ENCODE data around the gene TMEM164. TPM values are rescaled to one million over a fixed set of nuclear protein-coding genes. Genes with fewer than 3 reads are reported as not detected.

The TMEM164 gene
- total RNA-seq, 1 donor from 2014 or later: 84.6 TPM

DNA sequence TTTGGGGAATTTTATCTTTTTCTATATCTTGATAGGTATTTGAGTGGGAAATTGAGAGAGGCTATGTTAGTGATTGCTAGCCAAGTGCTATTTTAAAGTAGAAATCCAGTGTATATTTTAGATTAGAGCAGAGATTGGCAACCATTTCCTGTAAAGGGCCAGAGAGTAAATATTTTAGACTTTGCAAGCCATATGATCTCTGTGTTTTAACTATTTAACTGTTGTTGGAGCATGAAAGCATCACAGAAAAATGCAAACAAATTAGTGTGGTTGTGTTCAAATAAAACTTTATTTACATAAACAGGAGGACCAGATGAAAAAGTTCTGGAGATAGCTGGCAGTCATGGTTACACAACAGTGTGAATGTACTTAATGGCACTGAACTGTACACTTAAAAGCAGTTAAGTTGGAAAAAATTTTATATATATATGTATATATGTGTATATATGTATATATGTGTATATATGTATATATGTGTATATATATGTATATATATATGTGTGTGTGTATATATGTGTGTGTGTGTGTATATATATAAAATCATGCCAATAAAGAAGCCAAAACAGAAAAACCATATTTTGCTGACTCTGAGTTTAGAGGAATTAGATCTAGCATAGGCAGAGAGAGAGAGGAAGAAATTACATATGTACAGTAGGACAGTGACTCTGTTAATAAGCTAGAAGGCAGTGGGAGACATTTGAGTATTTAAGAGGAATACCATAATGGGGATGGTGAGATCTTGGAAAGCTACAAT is 83.4 kb downstream of the TMEM164 start:
- intact Hi-C loops (cut with DNase I): no loop called here
- DNase-seq: no peak
- Histone ChIP-seq H3K27me3 (no peaks in the 10 kb centered on the region), H3K9me3 (no peaks in the 10 kb centered on the region), H3K36me3 (no peaks in the 10 kb centered on the region), H3K4me3 (no peak overlapping the region), H3K4me1 (peaks cover 12% of the 10 kb centered on the region), H3K27ac (peak overlapping the region; percentile 47)
- TF ChIP-seq, protein P1, sequence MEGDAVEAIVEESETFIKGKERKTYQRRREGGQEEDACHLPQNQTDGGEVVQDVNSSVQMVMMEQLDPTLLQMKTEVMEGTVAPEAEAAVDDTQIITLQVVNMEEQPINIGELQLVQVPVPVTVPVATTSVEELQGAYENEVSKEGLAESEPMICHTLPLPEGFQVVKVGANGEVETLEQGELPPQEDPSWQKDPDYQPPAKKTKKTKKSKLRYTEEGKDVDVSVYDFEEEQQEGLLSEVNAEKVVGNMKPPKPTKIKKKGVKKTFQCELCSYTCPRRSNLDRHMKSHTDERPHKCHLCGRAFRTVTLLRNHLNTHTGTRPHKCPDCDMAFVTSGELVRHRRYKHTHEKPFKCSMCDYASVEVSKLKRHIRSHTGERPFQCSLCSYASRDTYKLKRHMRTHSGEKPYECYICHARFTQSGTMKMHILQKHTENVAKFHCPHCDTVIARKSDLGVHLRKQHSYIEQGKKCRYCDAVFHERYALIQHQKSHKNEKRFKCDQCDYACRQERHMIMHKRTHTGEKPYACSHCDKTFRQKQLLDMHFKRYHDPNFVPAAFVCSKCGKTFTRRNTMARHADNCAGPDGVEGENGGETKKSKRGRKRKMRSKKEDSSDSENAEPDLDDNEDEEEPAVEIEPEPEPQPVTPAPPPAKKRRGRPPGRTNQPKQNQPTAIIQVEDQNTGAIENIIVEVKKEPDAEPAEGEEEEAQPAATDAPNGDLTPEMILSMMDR (IDR thresholded peaks at IDR 0.05): no peak
- ATAC-seq: no peak

DNA sequence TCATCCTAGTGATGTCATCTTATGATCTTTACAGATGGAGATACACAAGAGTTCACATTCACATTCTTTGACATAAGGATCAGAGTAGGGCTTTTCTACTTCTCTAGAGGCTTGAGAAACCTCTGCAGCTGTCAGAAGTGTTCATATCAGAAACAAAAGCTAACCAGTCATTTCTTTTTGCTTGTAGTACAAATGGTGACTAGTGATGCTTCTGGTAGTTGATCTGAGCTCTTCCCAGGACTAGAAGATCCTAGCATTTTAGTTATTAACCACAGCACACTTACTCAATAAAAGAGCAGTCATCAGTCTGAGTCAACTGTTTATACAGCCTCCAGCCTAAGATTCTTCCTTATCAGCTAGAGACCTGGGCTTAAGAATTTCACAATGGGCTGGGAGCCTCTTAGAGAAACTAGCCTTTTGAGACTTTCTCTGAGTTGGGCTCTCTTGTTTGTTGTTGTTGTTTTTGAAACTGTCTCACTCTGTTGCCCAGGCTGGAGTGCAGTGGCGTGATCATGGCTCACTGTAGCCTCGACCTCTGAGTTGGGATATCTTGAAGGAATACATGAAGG is 84.1 kb downstream of the TMEM164 start:
- no peaks in the 10 kb centered on the region for H3K36me3 ChIP-seq
- peak overlapping the region; percentile 47 for H3K27ac ChIP-seq
- H3K9me3 ChIP-seq: no peaks in the 10 kb centered on the region
- no peak overlapping the region for H3K4me3 ChIP-seq
- ATAC-seq (peak; percentile 84), DNase-seq (no peak)
- TF ChIP-seq, protein P1 (IDR thresholded peaks at IDR 0.05): no peak
- H3K27me3 ChIP-seq: no peaks in the 10 kb centered on the region
- intact Hi-C loops (cut with DNase I): no loop called here
- H3K4me1 ChIP-seq: peaks cover 5% of the 10 kb centered on the region

DNA sequence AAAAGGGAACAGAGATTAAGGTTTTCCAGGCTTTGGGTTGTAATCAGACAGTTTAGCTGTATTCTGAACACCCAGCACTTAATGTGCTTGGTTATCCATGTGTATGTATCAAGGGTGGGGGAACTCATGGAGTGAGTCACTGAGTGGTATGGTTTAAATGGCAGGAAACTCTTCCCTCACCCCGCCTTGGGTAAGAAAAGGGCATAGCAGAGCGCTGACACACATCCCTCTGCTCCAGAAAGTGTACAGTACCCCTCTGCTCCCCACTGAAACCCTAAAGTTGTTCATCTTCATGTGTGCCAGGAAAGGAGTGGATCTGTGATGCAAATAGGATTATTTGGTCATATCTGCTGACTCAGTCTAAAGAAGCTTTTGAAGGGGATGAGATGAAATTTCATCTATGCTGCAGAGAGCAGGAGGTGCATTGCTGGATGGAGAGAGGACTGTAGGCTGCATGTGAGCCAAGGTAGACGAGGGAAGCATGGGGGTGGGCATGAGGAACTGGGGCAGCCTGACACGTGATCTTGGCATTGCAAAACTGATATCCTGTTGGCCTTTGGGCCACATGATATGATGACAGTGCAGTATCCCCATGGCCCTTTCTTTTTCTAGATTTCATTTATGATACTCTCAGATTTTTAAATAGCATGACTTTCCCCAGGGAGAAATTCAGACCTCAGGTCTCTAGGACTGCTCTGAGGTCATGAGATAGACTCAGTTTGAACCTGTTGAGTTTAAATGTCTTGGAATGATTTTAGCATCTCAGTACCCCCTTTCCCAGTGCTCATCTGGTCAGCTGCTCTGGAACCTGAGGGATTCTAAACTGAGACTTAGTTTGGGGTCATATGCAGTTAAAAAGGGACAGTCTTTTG is 84.8 kb downstream of the TMEM164 start:
- Histone ChIP-seq H3K27ac (peak overlapping the region; percentile 47), H3K4me3 (no peak overlapping the region), H3K9me3 (no peaks in the 10 kb centered on the region), H3K36me3 (no peaks in the 10 kb centered on the region), H3K27me3 (no peaks in the 10 kb centered on the region), H3K4me1 (no peaks in the 10 kb centered on the region)
- intact Hi-C loops (cut with DNase I): no loop called here
- no peak for DNase-seq
- ATAC-seq: peak; percentile 67
- TF ChIP-seq, protein P1 (IDR thresholded peaks at IDR 0.05): no peak

DNA sequence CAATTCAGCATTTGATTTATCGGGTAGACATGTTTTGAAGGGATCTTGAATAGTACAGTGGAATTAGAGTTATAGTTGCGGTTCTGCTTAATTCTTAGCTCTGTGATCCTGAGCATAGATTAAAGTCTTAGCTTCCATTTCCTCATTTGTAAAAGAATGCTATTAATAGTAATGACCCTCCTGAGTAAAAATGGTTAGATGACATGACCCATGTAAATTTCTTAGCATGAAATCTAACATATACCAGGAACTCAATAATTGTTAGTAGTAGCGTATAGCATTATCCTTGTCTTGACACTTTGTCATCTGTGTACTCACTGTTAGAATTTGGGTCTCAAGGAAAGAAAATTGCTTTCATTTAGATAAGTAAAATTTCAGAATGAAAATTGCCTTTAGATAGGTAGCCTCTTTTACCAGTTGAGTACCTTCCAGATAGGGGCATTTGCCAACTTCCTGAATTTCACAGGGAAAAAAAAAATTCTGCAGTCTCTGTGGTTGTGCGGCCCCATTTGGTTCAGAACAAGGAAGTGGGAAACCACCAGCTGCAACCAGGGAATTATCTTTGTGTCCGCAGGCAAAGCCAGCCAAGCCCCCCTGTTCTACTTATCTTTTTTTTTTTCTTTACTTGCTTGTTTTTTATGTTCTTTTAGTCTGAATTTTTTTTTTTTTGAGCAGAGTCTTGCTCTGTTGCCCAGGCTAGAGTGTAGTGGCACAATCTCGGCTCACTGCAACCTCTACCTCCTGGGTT is 86.9 kb downstream of the TMEM164 start:
- intact Hi-C loops (cut with DNase I): no loop called here
- Histone ChIP-seq H3K27ac (no peak overlapping the region), H3K27me3 (no peaks in the 10 kb centered on the region), H3K4me3 (no peak overlapping the region), H3K4me1 (no peaks in the 10 kb centered on the region), H3K9me3 (no peaks in the 10 kb centered on the region), H3K36me3 (no peaks in the 10 kb centered on the region)
- TF ChIP-seq, protein P1 (IDR thresholded peaks at IDR 0.05): no peak
- ATAC-seq: peak; percentile 46
- no peak for DNase-seq

DNA sequence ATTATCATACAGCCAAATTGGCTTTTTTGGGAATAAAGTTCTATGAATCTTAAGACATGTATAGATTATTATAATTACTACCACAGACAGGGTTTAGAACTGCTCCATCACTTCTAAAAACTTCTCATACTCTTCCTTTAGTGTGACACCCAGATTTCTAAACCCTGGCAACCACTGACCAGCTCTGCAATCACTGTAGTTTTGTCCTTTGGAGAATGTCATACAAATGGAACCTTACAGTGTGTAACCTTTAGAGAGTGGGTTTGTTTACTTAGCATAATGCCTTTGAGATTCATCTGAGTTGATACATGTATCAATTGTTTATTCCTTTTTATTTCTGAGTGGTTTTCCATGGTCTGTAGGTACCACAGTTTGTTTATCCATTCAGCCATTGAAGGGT is 95.0 kb downstream of the TMEM164 start:
- no peaks in the 10 kb centered on the region for H3K4me1 ChIP-seq
- intact Hi-C loops (cut with DNase I): no loop called here

More for the DNA sequence above, 95.0 kb downstream of the TMEM164 start:
- no peak for DNase-seq
- no peaks in the 10 kb centered on the region for H3K36me3 ChIP-seq
- ATAC-seq: no peak
- H3K9me3 ChIP-seq: no peaks in the 10 kb centered on the region
- no peaks in the 10 kb centered on the region for H3K27me3 ChIP-seq
- H3K27ac ChIP-seq: no peak overlapping the region
- TF ChIP-seq, protein P1 (IDR thresholded peaks at IDR 0.05): no peak
- no peak overlapping the region for H3K4me3 ChIP-seq
